ENCODE data around the gene RBMS2.

RBMS2 gene

DNA sequence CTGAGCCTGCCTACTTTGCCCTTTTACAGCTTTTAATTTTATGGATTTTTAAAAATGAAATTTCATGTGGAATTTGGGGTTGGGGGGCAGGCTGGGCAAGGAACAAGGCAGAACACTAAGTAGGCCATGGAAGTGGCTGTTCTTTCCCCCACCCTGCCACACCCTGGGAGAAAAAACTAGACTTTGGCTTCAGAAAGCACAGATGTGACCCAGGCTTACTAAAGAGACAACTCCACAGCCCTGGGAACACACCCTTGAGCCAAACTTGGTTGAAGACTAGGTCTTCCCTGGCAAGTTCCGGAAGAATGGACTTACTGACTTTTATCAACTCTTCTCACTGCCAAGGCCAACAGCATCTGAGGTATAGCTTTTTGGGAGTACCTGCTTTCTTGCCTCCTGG lies 68.2 kb downstream of the RBMS2 start:
- DNase-seq = no peak

DNA sequence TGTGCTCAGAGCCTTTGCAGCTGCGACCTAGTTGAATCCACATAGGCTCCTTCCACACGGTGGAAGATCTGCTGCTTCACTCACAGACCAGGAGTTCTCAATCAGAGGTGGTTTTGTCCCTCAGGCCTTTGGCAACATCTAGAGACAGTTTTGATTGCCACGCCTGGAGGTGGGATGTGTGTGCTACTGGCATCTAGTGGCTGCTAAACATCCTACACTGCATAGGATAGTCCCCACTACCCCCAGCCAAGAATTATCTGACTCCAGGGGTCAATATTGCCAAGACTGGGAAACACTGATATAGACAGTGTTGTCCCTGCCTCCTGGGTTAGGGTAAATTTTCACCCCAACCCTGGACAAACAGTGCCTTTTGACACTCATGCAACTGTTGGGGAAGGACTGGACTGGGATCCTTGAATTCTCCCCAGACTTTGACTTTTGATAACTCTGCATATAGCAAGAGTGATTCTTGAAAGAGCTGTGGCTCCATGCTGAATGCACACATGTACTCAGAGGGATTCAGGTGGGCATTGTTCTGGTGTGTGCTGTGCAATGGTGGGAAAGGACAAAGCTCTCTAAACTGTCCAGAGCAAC lies 68.7 kb downstream of the RBMS2 start:
- DNase-seq = no peak

DNA sequence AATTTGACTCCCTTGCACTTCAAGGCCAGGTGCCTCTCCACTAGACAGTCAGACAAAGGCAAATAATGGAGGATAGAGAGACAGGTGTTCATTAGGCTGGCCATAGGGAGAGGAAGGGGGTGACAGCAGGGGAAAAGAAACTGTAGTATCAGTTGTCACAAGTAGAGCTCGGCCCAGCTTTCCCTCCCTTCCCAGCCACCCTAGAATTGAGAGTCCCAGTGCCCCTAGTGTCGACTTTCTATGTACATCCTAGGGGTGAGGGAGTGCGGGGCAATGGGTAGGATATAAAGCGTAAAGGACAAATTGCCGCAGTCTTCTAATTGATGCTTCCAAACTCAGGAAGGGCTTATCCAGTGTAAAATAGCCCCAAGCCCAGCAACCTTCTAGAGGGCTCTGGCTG lies 69.5 kb downstream of the RBMS2 start:
- DNase-seq = no peak

DNA sequence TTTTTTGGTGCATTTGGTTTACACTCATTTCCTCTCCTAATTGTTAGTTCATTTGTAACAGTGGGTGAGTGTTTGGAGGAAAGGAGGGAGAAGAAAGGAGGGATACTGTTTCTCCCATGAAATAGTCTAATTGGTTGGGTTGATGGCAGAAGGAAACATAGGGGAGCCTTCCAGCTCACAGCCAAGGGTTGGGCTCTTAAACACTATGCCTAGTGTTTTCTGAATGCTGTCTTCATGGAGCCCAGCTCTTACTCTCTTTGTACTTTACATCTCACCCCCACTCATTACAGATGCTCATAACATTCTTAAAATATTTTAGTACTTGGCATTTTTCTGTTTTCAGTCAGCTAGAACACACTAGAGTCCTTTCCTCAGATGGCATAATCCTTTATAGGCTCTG lies 70.3 kb downstream of the RBMS2 start:
- no peak for DNase-seq

DNA sequence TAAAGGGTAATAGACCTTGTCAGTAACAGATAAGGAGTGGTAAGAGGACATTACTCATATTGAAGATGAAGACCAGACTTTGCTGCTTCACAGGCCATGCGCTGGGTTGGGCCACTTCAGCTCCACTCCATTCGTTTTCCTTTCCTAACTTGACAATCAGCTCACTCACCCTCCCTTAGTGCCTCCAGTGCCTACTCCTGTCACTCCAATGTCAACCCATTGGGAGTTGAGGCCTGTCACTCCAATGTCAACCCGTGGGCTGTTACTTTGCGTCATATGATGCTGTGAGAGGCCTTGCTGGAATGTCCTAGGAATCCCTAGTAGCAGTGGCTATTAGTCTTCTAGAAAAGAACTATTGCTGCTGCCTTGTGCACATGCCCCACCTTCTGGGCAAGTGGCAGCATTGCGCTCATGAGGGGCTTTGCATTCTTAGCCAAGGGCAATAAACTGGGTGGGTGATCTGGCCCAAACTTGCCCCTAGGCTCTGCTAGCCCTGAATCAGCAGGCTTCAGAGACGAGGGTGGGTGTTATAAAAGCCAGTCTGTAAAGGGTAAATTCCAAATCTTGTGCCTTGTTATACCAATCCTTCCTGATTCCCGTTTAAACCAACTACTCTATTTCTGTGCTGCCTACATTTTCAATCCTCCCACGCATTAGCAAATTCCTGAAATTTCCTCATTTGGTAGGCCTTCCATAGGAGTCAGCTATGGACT lies 72.4 kb downstream of the RBMS2 start:
- peak; percentile 66 for DNase-seq

DNA sequence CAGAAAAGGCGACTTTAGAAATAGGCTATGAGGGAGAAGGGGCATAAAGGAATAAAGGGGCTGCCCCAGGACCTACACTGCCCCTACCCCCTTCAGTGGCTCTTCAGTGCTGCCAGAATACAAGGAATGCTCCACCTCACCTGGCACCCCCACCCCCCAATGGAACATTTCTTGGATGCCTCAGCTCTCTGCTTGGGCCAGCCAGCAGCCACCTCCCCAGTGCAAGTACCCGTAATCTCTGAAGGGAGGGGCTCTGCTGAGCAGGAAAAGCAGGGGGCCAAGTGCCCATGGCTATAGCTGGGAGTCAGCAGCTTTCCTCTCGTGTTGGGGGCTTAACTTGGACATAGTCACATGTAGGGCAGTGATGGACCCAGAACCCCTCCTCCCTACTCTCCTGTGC lies 75.2 kb downstream of the RBMS2 start:
- no peak for DNase-seq

DNA sequence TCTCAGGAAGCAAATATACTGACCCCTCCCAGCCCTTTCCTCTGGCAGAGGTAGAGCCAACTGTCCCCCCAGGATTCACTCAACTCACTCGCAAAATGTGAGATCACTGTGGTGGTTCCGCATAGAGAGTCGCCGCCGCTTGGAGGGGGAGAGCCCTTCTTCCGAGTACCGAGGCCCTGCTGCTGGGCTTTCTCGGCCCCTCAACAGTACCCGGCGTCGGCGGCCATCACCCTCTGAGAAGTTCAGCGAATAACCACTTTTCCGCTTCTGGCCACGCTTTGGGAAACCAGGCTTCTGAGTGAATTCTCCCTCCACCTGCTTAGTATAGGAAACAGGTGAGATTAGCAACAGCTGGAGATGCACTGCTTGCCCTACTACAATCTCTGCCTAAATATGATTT lies 77.4 kb downstream of the RBMS2 start:
- no peak for DNase-seq

DNA sequence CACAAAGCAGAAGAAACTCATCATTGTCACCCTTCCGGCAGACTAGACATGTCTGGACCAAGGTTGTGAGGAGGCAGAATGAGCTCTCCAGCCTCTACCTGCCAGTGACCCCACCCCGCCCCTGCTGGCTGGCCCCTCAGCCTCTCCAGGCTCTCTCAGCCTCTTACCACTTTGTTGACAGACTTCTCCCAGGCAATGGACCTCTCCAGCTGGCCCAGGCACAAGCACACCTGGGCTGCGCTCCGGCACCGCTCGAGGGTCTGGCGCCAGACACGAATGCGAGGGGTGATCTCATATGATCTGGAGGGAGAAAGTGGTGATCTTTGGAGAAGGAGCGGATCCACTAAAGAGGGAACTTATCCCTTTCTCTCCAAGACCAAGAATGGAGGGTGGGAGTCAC lies 78.2 kb downstream of the RBMS2 start:
- DNase-seq = no peak

DNA sequence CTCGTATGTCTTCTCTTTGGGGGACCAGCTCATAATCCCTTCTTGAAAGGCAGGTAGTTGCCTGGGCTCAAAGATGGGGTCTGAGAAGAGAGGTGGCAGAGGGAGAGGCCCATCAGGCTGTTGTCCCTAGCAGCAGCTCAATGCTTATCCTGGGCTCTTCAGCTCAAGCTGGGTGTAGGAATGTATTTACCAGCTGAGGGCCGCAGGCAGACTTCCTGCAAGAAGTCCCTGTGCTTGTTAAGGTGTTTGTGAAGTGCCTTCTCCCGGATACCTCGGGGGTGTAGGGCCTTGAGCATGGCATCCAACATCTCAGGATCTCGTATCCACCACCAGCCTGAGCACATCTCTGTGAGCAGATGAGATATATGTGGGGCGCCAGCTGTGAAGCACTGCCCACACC lies 79.1 kb downstream of the RBMS2 start:
- no peak for DNase-seq

DNA sequence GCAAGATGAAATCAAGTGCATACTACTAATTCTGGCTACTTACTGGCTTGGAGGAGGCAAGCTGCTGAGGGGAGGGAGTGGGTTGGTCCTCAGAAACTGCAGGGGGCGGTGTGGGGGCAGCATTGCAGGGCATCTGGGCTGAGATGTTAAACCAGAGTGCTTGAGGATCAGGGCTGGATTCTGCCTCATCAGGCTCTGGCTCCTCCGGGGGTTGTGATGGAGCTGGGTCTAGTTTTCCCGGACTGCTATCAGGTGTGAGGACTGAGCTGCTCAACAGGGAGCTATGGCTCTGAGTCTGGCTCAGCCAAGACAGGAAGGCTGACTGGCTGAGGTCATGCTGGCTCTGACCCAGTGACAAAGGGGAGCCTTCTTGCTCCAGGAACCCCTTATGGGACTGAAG lies 79.9 kb downstream of the RBMS2 start:
- DNase-seq = peak; percentile 19

DNA sequence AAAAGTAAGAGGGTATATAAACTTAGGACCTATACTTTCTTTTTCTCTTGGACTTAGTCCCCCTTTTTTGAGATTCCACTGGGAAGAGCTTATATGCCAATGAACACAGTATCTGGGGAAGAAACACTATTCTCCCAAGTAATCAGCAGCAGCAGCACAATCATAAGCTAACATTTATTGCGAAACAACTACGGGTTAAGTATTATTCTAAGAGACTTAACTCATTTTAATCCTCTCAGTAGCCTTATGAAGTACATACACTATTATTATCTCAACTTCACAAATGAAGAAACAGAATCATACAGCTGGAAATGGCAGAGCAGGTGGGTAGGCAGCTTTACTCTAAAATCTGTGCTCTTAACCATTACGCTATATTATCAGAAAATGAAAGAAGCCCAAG lies 80.6 kb downstream of the RBMS2 start:
- no peak for DNase-seq

DNA sequence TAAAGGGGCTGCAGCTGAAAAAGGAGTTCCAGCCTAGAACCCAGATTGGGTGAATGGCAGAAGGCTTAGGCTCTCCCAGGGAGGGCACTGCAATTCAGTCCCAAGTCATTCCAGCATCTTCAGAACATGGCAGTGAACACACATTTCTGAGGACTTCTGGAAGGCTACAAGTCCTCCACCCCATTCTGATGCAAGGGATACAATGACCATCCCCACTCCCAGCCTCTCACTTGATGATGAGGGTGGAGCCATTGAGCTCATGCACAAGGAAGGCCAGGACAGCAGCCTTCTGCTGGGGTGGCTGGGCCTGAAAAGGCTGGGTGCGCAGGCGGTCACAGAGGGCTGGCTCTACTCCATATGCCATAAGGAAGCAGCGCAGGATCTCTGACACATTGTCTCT lies 82.7 kb downstream of the RBMS2 start:
- DNase-seq = no peak

DNA sequence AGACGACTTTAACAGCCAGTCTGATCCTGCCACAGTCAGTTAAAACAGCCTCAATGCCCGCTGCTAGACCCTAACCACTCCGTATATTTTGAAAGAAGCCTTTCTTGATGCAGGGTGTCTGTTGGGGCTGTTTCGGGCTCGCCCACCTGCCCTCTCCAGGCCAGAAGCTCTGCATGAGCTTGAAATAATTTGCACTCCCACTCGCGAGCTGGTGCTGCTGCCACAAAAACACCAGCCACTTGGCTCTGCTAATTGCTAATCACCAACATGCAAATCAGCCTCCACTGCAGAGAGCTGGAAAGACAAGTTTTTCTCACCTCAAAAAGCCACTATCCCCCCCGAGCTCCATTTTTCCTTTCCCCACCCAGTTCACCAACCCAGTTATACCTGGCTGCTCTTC lies 93.0 kb downstream of the RBMS2 start:
- DNase-seq = no peak

DNA sequence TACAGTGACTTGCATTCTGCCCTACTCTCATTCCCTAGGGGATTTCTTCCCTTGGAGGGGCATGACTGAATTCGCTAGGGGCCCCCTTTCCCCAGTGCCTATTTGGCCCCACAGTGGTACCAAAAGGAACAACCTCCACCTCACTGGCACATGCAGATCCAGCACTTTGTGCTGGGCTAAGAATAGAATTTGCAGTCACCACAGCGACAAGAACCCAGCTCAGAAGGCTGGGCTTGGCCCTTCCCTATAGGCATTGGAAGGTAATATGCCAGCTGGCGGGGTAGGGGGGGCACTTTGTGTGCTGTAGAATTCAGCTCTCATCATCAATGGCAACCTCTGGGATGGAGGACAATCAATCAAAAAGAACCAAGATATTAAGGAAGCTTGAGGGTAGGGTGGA lies 94.6 kb downstream of the RBMS2 start:
- no peak for DNase-seq

DNA sequence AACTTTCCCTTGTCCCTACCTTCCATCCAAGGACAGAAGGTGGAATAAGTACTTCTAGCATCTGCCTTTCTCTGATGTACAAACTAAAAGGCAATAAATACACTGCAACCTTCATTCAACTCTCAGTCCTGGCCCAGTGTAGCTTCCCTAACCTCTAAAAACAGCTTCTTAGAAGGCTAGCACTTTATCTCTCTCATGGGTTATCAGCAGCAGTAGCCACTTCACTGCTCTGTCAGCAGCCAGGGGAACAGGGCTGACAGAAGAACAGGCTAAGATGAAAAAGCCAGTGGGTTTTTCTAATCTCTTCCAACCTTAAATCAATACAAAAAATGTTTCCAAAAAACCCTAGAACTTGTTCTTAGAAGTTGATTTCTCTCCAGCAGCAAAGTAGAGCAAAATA lies 95.3 kb downstream of the RBMS2 start:
- DNase-seq = no peak

DNA sequence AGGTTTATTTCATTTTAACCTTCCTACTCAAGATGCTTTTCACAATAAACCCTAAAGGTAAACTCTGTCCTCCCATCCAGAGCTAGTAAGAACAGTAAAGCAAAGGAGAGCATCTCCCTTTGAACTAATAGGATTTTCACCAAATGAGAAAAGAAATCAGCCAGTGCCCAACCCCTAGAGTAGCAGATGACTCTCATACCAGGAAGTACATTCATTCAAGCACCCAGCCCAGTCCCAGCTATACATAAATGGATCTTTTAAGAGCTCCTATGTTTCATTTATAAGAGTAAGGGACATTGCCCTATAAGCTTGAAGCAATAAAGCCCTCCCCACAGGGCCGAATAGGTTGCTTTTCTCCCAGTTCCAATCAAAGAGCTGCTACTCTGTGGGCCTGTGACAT lies 100.9 kb downstream of the RBMS2 start:
- no peak for DNase-seq

DNA sequence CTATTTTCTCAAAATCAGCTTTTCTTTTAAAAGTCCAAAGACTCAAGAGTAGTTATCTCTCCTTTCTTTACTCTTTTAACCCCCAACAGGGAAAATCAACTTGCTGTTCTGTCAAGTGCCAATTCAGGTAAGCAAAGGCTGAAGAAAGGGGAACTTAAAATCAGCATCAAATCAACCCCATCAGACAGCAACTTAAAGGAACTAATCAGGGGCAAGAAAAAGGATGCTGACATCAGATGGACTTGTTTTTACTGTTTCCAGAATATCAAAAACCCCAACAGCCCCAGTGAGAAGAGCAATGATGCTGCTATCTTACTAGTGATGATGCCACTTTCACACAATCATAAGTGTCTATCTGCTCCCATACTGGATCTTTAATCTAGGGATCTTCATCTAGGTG lies 105.1 kb downstream of the RBMS2 start:
- no peak for DNase-seq

DNA sequence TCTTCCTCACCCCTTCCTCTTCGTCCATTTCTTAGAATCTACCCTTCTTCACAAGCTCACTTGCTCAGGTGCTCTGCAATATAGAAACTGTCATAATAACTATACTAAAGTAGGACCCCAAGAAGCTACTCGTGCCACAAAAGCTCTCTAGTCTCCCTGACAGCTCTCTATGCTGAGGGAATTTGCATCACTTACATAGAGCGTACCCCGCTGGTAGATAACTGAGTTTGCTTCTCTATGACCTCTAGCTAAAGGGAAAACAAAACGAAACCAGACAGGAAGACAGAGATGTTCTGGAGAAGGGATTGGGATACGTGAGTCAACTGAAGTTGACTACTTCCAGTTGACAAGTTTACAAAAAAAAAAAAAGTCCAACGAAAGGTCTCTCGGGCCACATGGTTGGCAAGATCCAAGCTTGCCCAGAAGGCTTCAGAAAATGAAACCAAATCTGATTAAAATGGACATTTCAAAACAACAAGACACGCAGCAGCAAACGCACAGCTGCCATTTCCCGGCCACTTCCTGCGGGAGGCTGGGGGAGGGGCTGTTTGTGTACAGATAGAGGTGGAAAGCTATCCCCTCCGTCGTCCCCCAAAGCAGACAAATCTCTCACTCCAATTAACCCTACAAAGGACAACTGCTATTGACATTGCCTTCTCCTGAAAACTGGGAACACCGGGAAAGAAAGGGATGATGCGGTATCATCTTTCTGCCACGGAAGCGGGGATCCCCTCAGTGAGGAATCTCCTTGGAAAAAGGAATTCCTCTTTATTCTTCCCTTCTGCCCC lies 107.2 kb downstream of the RBMS2 start:
- peak; percentile 53 for DNase-seq

DNA sequence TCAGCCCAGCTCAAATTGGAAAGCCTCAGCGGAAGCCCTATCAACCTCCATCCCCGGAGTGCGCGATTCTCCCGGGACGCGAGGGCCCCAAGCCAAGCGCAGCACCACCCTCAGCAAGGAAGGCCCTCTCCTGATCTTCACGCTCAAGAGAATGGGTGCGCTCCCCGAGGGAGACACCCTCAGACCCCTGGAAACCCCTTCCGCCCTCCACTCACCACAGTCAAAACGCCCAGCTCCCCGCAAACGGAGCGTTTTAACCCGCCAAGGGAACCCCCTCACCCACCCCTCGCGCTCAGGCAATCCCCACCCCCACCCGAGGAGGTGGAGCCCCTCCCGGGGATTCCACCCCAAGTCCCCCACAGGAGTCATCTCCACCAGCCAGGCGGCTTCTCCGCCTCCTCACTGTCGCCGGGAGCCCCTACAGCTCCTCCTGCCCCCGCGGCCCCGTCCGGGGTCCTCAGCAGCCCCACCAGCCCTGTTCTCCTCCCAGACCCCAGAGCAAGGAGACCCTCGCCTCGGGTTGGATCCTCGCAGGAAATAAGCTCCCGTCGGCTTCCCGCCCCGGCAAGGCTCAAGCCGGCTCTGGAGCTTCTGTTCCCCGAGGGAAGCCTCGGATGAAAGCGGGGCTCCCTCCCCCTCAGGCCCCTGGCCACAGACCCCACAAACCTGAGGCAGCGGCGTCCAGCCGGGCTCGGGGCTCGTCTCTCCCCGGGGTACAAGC lies 108.0 kb downstream of the RBMS2 start:
- DNase-seq = peak; percentile 48

DNA sequence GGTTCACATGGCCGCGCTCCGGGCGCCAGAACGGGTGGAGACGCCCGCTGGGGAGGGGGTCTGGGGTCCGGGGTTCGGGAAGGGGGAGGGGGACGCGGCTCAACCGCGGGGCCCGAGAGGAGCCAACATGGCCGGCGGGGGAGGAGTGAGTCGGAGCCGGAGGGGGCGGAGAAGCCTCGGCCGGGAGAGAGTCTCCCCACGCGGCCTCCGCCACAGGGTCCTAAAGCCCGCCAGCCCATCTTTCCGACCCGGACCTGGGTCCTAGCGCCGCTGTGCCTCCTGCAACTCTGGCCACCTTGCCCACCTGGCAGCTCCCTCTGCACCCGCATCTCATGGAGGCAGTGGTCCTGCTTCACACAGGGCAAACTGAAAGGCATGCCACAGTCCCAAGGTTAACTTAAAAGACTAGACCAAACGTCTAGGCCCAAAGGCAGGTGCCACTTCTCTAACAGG lies 108.6 kb downstream of the RBMS2 start, which contains the start of gene BAZ2A:
Gene BAZ2A (minus strand): TSS at position 147 of the 453 bp plus-strand sequence. CDS start 12,796 bp downstream, outside the sequence.
- DNase-seq = peak; percentile 87

DNA sequence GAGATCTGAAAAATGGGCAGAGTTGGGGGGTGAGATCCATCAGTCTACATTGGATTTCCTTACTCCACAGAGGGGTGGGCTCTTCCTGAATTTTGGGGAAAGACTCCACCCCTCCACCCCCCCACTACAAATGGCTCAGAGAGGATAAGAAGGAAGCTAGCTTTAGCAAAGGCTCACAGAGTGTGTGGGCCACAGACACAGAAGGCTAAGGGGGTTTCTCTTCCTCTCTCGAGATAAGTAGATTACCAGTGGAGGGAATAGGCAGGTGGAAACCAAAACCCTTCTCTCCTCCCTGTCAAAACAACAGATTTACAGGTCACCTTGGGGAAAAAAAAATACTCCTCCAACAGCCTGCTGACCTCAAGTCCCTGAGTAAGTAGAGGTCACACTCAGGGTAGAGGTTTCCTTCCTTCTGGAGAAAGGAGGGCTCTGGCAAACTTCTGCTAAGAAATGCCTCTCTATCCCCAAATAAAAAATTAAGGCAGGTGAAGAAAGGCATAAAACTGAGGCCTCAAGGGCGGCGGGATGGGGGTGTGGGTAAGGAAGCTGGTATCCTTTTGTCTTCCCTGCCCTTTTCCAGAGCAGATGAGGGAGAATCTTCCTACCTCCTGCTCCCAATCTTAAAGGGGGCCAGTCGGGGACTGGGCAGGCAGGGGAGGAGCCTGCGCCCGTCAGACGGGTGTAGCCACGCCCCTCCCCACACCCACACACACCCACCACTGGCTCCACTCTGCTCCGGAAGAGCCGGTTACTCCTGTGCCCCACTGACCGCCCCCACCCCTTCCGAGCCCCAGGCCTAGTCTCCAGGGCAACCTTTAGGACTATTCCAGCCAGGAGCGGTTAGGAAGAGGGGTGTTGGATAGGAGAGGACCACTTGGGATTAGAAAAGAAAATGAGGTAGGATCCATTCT lies 110.4 kb downstream of the RBMS2 start:
- DNase-seq = peak; percentile 54
